HG03196 (cell line): ENCODE measurements around the gene CFTR.
"Not testable (repeated sequence)": the region's sequence is repeated elsewhere in the genome, so short reads cannot be mapped to it uniquely, and the experiment has no call there.

Experiments
- ATAC-seq: cut with Tn5 transposase; IDR thresholded peaks from one replicate; pipeline ENCODE4 v1.9.1; 2021; ENCODE audit not compliant: unreplicated experiment

Gene CFTR

DNA sequence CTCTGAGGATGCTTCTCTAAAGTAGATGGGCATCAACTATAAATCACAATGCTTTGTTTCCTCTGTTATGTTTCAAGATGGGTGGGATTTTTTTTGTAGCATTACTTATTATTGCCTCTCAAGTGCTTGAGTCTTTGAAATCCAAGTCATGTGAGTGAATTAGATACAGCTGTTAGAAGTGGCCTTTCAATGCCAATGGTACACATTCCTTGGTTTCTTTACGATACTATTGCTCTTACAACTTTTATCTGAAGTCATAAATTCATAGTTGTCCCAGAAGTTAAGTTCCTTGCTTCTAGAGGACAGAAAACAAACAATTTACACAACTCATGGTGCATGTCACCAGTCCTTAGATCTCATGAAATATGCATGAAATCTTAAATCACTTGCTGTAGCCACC lies 15.5 kb downstream of the CFTR start:
- no peak for ATAC-seq

- ATAC-seq = no peak
Observed at GRCh38 chr7:117502331-117502730, 22.5 kb downstream of the CFTR start.

DNA sequence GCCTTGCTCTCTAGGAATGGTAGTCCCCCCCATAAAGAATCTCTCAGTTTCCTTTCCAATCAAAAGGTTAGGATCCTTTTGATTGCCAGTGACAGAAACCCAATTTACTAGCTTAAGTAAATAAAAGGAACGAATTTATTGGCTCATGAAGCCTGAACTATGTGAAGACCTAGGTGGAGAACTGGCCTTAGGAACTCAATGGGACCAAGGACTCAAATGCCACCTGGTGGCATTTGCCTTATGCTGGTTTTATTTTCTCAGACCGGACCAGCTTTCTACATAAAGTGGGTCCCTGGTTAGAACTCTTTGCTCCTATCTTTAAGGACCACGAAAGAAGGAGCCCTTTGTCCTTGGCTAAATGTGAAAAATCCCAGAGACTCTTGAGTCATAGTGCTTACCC lies 25.4 kb downstream of the CFTR start:
- ATAC-seq = no peak

DNA sequence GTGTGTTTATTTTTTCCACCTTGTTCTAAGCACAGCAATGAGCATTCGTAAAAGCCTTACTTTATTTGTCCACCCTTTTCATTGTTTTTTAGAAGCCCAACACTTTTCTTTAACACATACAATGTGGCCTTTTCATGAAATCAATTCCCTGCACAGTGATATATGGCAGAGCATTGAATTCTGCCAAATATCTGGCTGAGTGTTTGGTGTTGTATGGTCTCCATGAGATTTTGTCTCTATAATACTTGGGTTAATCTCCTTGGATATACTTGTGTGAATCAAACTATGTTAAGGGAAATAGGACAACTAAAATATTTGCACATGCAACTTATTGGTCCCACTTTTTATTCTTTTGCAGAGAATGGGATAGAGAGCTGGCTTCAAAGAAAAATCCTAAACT lies 28.9 kb downstream of the CFTR start:
- ATAC-seq = no peak

DNA sequence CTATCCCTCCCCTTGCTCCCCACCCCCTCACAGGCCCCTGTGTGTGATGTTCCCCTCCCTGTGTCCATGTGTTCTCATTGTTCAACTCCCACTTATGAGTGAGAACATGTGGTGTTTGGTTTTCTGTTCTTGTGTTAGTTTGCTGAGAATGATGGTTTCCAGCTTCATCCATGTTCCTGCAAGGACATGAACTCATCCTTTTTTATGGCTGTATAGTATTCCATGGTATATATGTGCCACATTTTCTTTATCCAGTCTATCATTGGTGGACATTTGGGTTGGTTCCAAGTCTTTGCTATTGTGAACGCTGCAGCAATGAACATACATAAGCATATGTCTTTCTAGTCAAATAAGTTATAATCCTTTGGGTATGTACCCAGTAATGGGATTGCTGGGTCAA lies 37.4 kb downstream of the CFTR start:
- not testable (repeated sequence) for ATAC-seq

DNA sequence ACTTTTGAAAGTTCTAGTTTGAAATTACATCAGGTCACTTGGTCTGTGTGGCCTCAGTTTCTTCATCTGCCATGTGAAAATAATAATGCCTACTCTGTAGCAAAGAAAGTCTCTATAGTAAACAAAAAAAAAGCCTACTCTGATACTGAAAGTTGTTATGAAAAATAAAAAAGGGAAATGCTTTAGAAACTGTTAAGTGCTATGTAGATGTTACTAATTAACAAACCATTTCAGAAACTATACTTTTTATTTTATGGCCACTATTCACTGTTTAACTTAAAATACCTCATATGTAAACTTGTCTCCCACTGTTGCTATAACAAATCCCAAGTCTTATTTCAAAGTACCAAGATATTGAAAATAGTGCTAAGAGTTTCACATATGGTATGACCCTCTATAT lies 50.6 kb downstream of the CFTR start:
- ATAC-seq = no peak

- no peak for ATAC-seq
Observed at GRCh38 chr7:117531595-117532244, 51.9 kb downstream of the CFTR start.

- ATAC-seq = no peak
Observed at GRCh38 chr7:117538053-117538452, 58.2 kb downstream of the CFTR start.

DNA sequence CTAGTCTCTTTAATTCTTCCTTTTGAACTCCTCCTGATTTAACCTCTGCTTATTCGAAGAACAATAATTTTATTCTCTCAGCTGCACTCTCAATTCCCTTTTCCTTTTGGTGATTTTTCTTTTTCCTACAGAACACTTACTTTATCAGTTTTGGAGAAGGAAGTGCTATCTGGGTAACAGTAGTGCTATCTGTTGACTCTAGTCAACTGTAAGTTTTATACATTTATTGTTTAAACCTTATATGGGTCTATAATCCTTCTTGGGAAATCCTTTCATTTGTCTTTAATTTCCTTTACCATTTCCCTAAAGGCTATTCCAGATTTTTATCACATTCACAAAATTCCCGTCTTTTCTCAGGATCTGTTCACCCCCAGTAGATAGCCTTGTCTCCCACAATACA lies 64.2 kb downstream of the CFTR start:
- ATAC-seq = no peak

- no peak for ATAC-seq
Observed at GRCh38 chr7:117548035-117548434, 68.2 kb downstream of the CFTR start.

DNA sequence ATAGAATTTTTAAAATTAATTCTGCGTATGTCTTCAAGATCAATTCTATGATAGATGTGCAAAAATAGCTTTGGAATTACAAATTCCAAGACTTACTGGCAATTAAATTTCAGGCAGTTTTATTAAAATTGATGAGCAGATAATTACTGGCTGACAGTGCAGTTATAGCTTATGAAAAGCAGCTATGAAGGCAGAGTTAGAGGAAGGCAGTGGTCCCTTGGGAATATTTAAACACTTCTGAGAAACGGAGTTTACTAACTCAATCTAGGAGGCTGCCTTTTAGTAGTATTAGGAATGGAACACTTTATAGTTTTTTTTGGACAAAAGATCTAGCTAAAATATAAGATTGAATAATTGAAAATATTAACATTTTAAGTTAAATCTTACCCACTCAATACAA lies 70.8 kb downstream of the CFTR start:
- no peak for ATAC-seq

DNA sequence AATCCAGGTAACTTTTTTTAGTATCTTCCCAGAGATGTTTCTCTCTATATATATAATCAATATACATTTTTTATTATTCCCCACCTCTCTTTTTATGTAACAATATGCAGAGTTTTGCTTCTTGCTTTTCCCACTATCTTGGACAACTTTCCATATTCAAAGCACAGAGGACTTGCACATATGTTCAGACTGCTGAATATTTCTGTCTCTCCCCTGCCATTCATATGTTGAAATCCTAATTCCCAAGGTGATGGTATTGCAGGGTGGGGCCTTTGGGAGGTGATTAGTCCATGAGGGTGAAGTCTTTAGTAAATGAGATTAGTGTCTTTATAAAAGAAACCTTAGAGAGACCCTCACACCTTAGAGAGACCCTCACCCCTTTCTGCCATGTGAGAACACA lies 72.8 kb downstream of the CFTR start:
- ATAC-seq = no peak

GRCh38 chr7:117555260-117555659 lies 75.4 kb downstream of the CFTR start:
- ATAC-seq = no peak

GRCh38 chr7:117559391-117559790 lies 79.6 kb downstream of the CFTR start:
- ATAC-seq = no peak

- ATAC-seq = no peak
Observed at GRCh38 chr7:117560030-117560429, 80.2 kb downstream of the CFTR start.

- no peak for ATAC-seq
Observed at GRCh38 chr7:117562759-117563158, 82.9 kb downstream of the CFTR start.

- ATAC-seq = no peak
Observed at GRCh38 chr7:117564080-117564479, 84.3 kb downstream of the CFTR start.

- no peak for ATAC-seq
Observed at GRCh38 chr7:117564627-117565026, 84.8 kb downstream of the CFTR start.

DNA sequence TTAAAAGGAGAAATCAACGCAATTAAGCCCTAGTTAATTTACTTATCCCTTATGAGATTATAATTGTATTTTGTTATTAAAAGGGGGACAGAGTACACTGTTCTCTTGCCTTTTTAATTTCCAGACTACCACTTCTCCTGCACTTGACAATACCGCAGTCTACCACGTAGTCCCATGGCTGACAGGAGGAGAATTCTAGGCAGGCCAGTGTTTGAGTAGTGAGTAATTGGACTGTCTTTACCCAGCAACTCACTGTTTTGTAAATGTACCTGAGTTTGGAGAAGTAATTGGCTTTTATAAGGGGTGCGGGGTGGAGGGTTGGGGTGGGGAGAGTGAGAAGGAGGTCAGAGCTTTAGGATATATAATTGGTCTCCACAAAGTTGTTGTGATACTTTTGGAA lies 85.4 kb downstream of the CFTR start:
- no peak for ATAC-seq

DNA sequence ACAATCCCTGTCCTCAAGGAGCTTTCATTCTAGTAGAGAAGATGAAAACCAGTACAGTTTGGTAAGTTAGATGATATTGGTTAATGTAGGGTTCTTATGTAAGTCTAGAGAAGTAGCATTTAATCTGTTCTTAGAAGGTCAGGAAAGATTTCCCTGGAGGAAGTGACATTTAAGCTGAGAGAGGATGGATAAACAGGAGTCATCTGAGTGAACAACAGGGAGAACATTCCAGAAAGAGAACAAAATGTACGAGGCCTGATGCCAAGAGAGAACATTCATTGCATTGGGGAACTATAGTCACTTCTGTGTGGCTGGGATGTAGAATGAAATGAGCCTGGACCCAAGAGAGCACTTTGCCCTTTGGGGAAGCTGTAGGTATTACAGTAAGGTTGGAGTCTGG lies 88.0 kb downstream of the CFTR start:
- ATAC-seq = no peak

DNA sequence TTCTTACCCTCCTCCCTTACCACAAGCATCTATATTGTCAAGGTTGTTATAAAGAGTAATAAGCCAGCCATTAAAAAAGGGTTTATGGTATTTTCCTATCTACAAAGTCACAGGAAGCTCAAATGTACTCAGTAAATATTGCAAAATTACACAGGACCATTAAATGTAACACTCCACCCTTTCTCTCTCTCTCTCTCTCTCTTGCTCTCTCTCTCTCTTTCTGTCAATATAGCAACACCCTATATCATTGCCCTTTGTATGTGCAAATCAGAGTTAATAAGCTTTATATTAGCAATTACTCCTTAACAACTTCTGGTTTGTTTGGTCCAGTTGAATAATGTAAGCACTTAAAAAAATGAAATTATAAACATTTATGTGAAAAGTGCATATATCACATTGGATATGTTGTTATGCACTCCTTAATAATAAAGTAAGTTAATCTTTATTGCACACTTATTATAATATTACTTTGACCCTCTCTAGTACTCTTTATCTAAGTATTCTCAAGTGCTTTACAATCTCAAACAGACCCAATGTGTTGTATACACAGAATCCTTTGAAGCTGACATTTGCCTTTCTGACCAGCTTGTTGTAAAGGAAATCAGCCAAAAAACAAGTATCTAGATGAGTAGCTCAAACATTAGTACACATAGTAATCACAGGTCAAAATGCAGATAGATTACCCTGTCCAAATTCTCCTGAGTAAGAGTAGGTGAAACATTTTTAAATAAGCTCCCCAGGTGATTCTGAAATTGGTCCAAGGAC lies 93.2 kb downstream of the CFTR start:
- ATAC-seq = no peak

DNA sequence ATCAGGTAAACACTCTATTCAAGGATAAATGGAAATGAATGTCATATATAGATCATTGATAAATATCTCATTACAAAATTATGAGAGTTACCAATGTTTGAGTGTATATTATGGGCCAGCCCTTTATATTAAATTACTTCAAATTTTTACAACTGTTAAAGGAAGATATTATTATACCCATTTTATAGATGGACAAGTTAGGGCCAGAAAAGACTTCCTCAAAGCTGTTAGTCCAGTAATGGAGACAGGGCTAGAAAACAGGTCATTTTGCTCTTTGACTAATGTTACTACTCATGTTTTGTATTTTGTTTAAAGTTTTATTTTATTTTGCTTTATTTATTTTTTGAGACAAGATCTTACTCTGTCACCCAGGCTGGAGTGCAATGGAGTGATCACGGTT lies 101.6 kb downstream of the CFTR start:
- no peak for ATAC-seq

DNA sequence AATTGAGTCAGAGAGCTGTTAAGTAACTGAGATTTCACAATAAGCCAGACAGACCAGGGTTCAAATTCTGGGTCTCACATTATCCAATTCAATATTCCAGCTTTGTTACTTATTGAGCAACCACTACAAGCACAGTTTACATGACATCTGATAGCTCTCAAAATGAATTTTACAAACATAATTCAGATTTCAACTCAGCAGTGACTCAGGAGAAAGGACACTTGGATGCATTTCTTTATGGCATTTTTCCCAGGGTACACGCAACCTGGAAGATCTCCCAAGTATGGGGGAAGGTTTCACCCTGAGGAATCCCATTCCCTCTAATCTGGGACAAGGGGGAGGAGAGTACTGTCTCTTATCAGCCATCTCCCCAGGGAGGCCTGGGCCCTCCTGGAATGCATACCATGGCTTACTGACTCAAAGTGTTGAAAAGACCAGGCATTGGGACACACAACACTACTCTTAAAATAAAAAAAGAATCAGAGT lies 102.4 kb downstream of the CFTR start:
- ATAC-seq = no peak
